H1 (cell line): ENCODE data around the gene DCBLD2. TPM values are rescaled to one million over a fixed set of nuclear protein-coding genes. Genes with fewer than 3 reads are reported as not detected.

Experiments used
- CTCF ChIA-PET: fragments of 300-600 bp; sonication (Branson Sonifier 250); formaldehyde crosslinking; loops from one replicate; lab custom pipeline; 2021; ENCODE audit not compliant: partially characterized antibody; lab: Charles Lee
- POLR2A ChIA-PET: fragments of 300-600 bp; sonication (Branson Sonifier 250); formaldehyde crosslinking; loops from one replicate; lab custom pipeline; 2021; ENCODE audit warnings: inconsistent platforms; ENCODE audit not compliant: partially characterized antibody; lab: Charles Lee
- DNase-seq, 2 experiments: peaks; one replicate each; pipeline versions ENCODE4 v3.0.0 to v3.0.0-alpha.2; 2010 to 2022; ENCODE audit warnings: low spot score in 2 of 2, low read depth in 1 of 2, mixed read lengths in 1 of 2
- FAIRE-seq: peaks from 2 replicates; lab custom pipeline; 2011; peaks lifted over from hg19 to GRCh38; lab: Jason Lieb, UNC
- H2AFZ ChIP-seq: 2 replicates; pipeline ENCODE4 v1.8.1; 2012; ENCODE audit warnings: low read length, inconsistent platforms
- H2AK5ac ChIP-seq: 2 replicates; pipeline ENCODE4 v1.6.1; 2013; ENCODE audit warnings: low read depth, low read length
- H2BK120ac ChIP-seq: replicated peaks from 2 replicates; pipeline ENCODE3; 2013; ENCODE audit warnings: low read depth, low read length, inconsistent platforms
- H2BK12ac ChIP-seq: 2 replicates; pipeline ENCODE4 v1.6.1; 2013; ENCODE audit warnings: low read depth, low read length
- H2BK15ac ChIP-seq: 2 replicates; pipeline ENCODE4 v1.6.1; 2013; ENCODE audit warnings: low read length
- H2BK20ac ChIP-seq: 2 replicates; pipeline ENCODE4 v1.6.1; 2013; ENCODE audit warnings: low read length
- H2BK5ac ChIP-seq: 2 replicates; pipeline ENCODE4 v1.6.1; 2013; ENCODE audit warnings: low read depth, low read length
- H3K14ac ChIP-seq: 2 replicates; pipeline ENCODE4 v1.6.1; 2013; ENCODE audit warnings: inconsistent platforms; ENCODE audit not compliant: insufficient read length
- H3K18ac ChIP-seq: 2 replicates; pipeline ENCODE4 v1.6.1; 2013; ENCODE audit warnings: low read length; ENCODE audit errors: extremely low read depth
- H3K23ac ChIP-seq: 2 replicates; pipeline ENCODE4 v1.6.1; 2013; ENCODE audit warnings: inconsistent platforms; ENCODE audit not compliant: insufficient read length
- H3K23me2 ChIP-seq: 2 replicates; pipeline ENCODE4 v1.6.1; 2013; ENCODE audit warnings: low read depth, low read length
- H3K27ac ChIP-seq: 2 replicates; pipeline ENCODE4 v1.6.1; 2011; ENCODE audit warnings: low read depth, low read length, inconsistent platforms
- H3K27me3 ChIP-seq, 4 experiments: replicated peaks in 1 of 4; 1 replicate in 1 of 4; 2 replicates in 3 of 4; pipeline versions ENCODE4 v1.6.1 to v1.8.1; 2011 to 2013; ENCODE audit warnings: low read length in 3 of 4, mild to moderate bottlenecking in 3 of 4, inconsistent platforms in 2 of 4, mixed read lengths in 2 of 4, moderate library complexity in 1 of 4; ENCODE audit not compliant: control insufficient read depth in 3 of 4, insufficient read depth in 3 of 4; ENCODE audit errors: extremely low read depth in 1 of 4
- H3K36me3 ChIP-seq, 4 experiments: 2 replicates each; pipeline versions ENCODE4 v1.6.1 to v1.8.1; 2011 to 2013; ENCODE audit warnings: mild to moderate bottlenecking in 4 of 4, low read length in 3 of 4, moderate library complexity in 2 of 4, control low read depth in 1 of 4, inconsistent platforms in 1 of 4; ENCODE audit not compliant: insufficient read depth in 4 of 4, control insufficient read depth in 2 of 4
- H3K4ac ChIP-seq: replicated peaks from 2 replicates; pipeline ENCODE3; 2013; ENCODE audit warnings: low read length, low read depth, mixed read lengths, inconsistent platforms; ENCODE audit not compliant: insufficient read length
- H3K4me1 ChIP-seq, 4 experiments: replicated peaks in 1 of 4; 1 replicate in 1 of 4; 2 replicates in 3 of 4; pipeline versions ENCODE4 v1.6.1 to v1.8.1; 2011 to 2013; ENCODE audit warnings: low read length in 3 of 4, inconsistent platforms in 2 of 4, mixed read lengths in 1 of 4; ENCODE audit not compliant: insufficient read depth in 4 of 4, control insufficient read depth in 3 of 4
- H3K4me2 ChIP-seq, 2 experiments: 2 replicates each; pipeline versions ENCODE4 v1.6.1 to v1.8.1; 2011 to 2013; ENCODE audit warnings: low read depth in 2 of 2, low read length in 2 of 2, control low read depth in 1 of 2, inconsistent platforms in 1 of 2, mild to moderate bottlenecking in 1 of 2; ENCODE audit not compliant: insufficient read depth in 1 of 2
- H3K4me3 ChIP-seq, 4 experiments: fragments of 200-600, 300-600 bp in 1 of 4; sonication (generic), shearing (Covaris generic), sonication (Bioruptor Twin) in 1 of 4; 2 replicates each; pipeline versions ENCODE4 v1.5.1 to v1.8.1; 2011 to 2016; ENCODE audit warnings: low read length in 4 of 4, low read depth in 3 of 4, control low read depth in 2 of 4, inconsistent platforms in 2 of 4, mild to moderate bottlenecking in 2 of 4, mixed read lengths in 1 of 4, moderate library complexity in 1 of 4; ENCODE audit not compliant: insufficient read depth in 2 of 4; ENCODE audit errors: extremely low read depth in 1 of 4
- H3K56ac ChIP-seq: replicated peaks from 2 replicates; pipeline ENCODE3; 2013; ENCODE audit warnings: low read depth, mild to moderate bottlenecking, mixed read lengths, low read length, inconsistent platforms; ENCODE audit not compliant: insufficient read length
- H3K79me1 ChIP-seq: 2 replicates; pipeline ENCODE4 v1.6.1; 2013; ENCODE audit warnings: low read depth, low read length, control low read depth
- H3K79me2 ChIP-seq, 2 experiments: 2 replicates each; pipeline versions ENCODE4 v1.6.1 to v1.8.1; 2012 to 2013; ENCODE audit warnings: low read length in 2 of 2, mild to moderate bottlenecking in 2 of 2, inconsistent platforms in 1 of 2; ENCODE audit not compliant: insufficient read depth in 2 of 2, control insufficient read depth in 1 of 2
- H3K9ac ChIP-seq, 4 experiments: replicated peaks in 1 of 4; 1 replicate in 1 of 4; 2 replicates in 3 of 4; pipeline versions ENCODE4 v1.6.1 to v1.8.1; 2011 to 2013; ENCODE audit warnings: low read depth in 3 of 4, low read length in 3 of 4, control low read depth in 2 of 4, mild to moderate bottlenecking in 2 of 4, moderate library complexity in 2 of 4, inconsistent platforms in 1 of 4; ENCODE audit errors: extremely low read depth in 1 of 4
- H3K9me3 ChIP-seq, 2 experiments: 2 replicates each; pipeline versions ENCODE4 v1.6.1 to v1.8.1; 2012 to 2013; ENCODE audit warnings: mild to moderate bottlenecking in 2 of 2, moderate library complexity in 2 of 2, control low read depth in 1 of 2, inconsistent platforms in 1 of 2, low read depth in 1 of 2, low read length in 1 of 2, mixed read lengths in 1 of 2; ENCODE audit not compliant: insufficient read depth in 2 of 2
- H4K20me1 ChIP-seq, 2 experiments: replicated peaks in 1 of 2; 2 replicates each; pipeline versions ENCODE3 to v1.8.1; 2011 to 2013; ENCODE audit warnings: inconsistent platforms in 2 of 2, low read length in 2 of 2, mild to moderate bottlenecking in 1 of 2; ENCODE audit not compliant: insufficient read depth in 2 of 2, control insufficient read depth in 1 of 2
- H4K5ac ChIP-seq: 2 replicates; pipeline ENCODE4 v1.6.1; 2013; ENCODE audit warnings: low read length, low read depth, mixed read lengths, inconsistent platforms; ENCODE audit not compliant: insufficient read length
- H4K8ac ChIP-seq: 2 replicates; pipeline ENCODE4 v1.8.0; 2013; ENCODE audit warnings: mild to moderate bottlenecking, moderate library complexity, low read length, inconsistent platforms; ENCODE audit not compliant: insufficient read depth; ENCODE audit errors: extremely low read depth
- H4K91ac ChIP-seq: replicated peaks from 2 replicates; pipeline ENCODE3; 2013; ENCODE audit warnings: low read length, mixed read lengths, inconsistent platforms; ENCODE audit not compliant: insufficient read length
- YY1 ChIP-seq: IDR thresholded peaks from 2 replicates; pipeline ENCODE4 v1.6.1; 2011; ENCODE audit warnings: low read depth, mild to moderate bottlenecking, low read length
- WGBS, 2 experiments: shearing (Covaris generic) in 1 of 2; methylation state at CpG; one replicate each; pipeline versions ENCODE4 v1.1.6 to v1.1.7; 2013 to 2015; ENCODE audit warnings: low lambda C conversion rate in 2 of 2, mixed read lengths in 2 of 2, inconsistent platforms in 1 of 2, low coverage in 1 of 2, missing lambda C conversion rate in 1 of 2; ENCODE audit not compliant: insufficient replicate concordance in 2 of 2, insufficient coverage in 1 of 2, insufficient read length in 1 of 2; ENCODE audit errors: extremely low coverage in 1 of 2, missing lambda C conversion rate in 1 of 2; 5-methylcytosine and 5-hydroxymethylcytosine counted together
- polyA plus RNA-seq, 7 experiments: library from polyadenylated mRNA; depleted of rRNA in 3 of 7; stranded (reverse) in 5 of 7; unstranded in 2 of 7; fragments of >200 nt in 5 of 7; fragments of 200-250 nt in 2 of 7; gene quantifications; 1 replicate in 5 of 7; 2 replicates in 1 of 7; 4 replicates in 1 of 7; pipeline versions ENCODE4 v1.2.1 to v1.2.3, GENCODE V29; 2011 to 2013; ENCODE audit warnings: missing spikeins in 2 of 7, mixed read lengths in 2 of 7
- total RNA-seq: library from RNA; stranded (reverse); fragmentation: NEBNext Ultra II Directional; extraction: Animal tissue kit (Norgen Biotek cat#: 25700); gene quantifications from 2 replicates; pipeline ENCODE4 v1.2.1, GENCODE V29; 2021

Gene DCBLD2
- total and polyA plus RNA-seq, 2 of the 8 experiments (the other 6 are each of a cell fraction or from before 2014, with no cell fraction given): 19.6 to 63.8 TPM

GRCh38 chr3:98900265-98901118 is 1.0 kb downstream of the DCBLD2 start:
- peak overlapping the region; percentile 76 to 94 (median 90) for H3K9ac ChIP-seq
- no peak for FAIRE-seq
- no peak overlapping the region for H2BK12ac ChIP-seq
- H3K27me3 ChIP-seq: no peaks in the 10 kb centered on the region
- H4K91ac ChIP-seq: no peak overlapping the region
- WGBS, 2 experiments: 8% methylated on average over 23 of the region's 23 CpGs; no CpG with 5 or more reads in 1 of the 2 experiments
- H3K14ac ChIP-seq: no peak overlapping the region
- 0 out of 2 replicates have a peak overlapping the region, but pooled peaks have one; percentile 91 for H2BK5ac ChIP-seq
- peak overlapping the region; percentile 86 to 100 (median 92) for H3K4me3 ChIP-seq
- ChIA-PET CTCF (interaction anchor here (3.3 kb wide), 1 partner anchor 93 kb away, joined by 15 read pairs; no protein-coding TSS in a partner anchor), POLR2A (interaction anchor here (1.0 to 4.5 kb wide), 3 partner anchors 10 to 32 kb away, joined by 3 to 54 read pairs (median 21); no protein-coding TSS in a partner anchor)
- no peak for TF ChIP-seq YY1
- H3K27ac ChIP-seq: peak overlapping the region; percentile 93
- H3K18ac ChIP-seq: no peak overlapping the region
- no peaks in the 10 kb centered on the region for H3K9me3 ChIP-seq
- peak overlapping the region; percentile 19 for H3K56ac ChIP-seq
- no peaks in the 10 kb centered on the region; the same call in none of the 2 replicates for H3K23me2 ChIP-seq
- 0 out of 2 replicates have a peak overlapping the region, but pooled peaks have one; percentile 2 for H2AFZ ChIP-seq
- no peak overlapping the region for H2AK5ac ChIP-seq
- H2BK15ac ChIP-seq: no peak overlapping the region
- DNase-seq: no peak
- no peak overlapping the region for H3K23ac ChIP-seq
- H3K4me1 ChIP-seq: peaks cover 0 to 11% (median 4%) of the 10 kb centered on the region in 4 experiments; a peak in 4 of 7 replicates
- H3K36me3 ChIP-seq: no peaks in the 10 kb centered on the region
- H2BK20ac ChIP-seq: no peak overlapping the region
- peak overlapping the region; percentile 35; the same call in 1 of the 2 replicates for H4K8ac ChIP-seq
- no peak overlapping the region for H3K4ac ChIP-seq
- no peak overlapping the region for H2BK120ac ChIP-seq
- peaks cover 0 to 5% of the 10 kb centered on the region in 2 experiments for H4K20me1 ChIP-seq
- H4K5ac ChIP-seq: no peak overlapping the region
- no peaks in the 10 kb centered on the region for H3K79me1 ChIP-seq
- H3K79me2 ChIP-seq: peaks cover 0 to 54% of the 10 kb centered on the region in 2 experiments; a peak in 3 of 4 replicates
- peak overlapping the region; percentile 81 to 83 for H3K4me2 ChIP-seq
